Ovary (tissue), 3 donors: ENCODE measurements around the gene USP32.

ENCODE experiments used
- CTCF ChIP-seq, 3 donors: fragments of 450-650 bp in 2 of 3; fragments of 200-600 bp in 1 of 3; IDR thresholded peaks; one replicate each; pipeline versions ENCODE4 v1.5.1 to v1.8.0; 2016 to 2022; ENCODE audit warnings: antibody characterized with exemption in 3 of 3, mild to moderate bottlenecking in 1 of 3
- EP300 ChIP-seq: sonication (generic); formaldehyde crosslinking; IDR thresholded peaks from one replicate; pipeline ENCODE4 v1.6.1; 2017; ENCODE audit warnings: antibody characterized with exemption
- POLR2A ChIP-seq: fragments of 450-650 bp; IDR thresholded peaks from one replicate; pipeline ENCODE4 v1.6.1; 2017; ENCODE audit warnings: antibody characterized with exemption, mild to moderate bottlenecking, moderate library complexity
- donor health status: DM: no; HTN: no; CAD: no.

- TF ChIP-seq POLR2A (no peak), EP300 (no peak), CTCF (IDR thresholded peaks at IDR 0.05) (no peak)
These were observed 236.1 kb downstream of the USP32 start for GRCh38 chr17:60155815-60156214.
